Upper lobe of left lung (tissue), 4 donors: ENCODE measurements around the gene BCAS3.

Experiments used
- EP300 ChIP-seq, 4 donors: sonication (generic); formaldehyde crosslinking; IDR thresholded peaks; one replicate each; pipeline ENCODE4 v1.5.1; 2017; ENCODE audit warnings: antibody characterized with exemption in 4 of 4, control low read depth in 2 of 4
- TF ChIP-seq, protein P1 (sequence below), 6 experiments: fragments of 450-650 bp in 4 of 6; fragments of 200-600 bp in 2 of 6; sonication (generic) in 2 of 6; IDR thresholded peaks; one replicate each; pipeline ENCODE4 v1.5.1; 2016 to 2019; ENCODE audit warnings: antibody characterized with exemption in 6 of 6

DNA sequence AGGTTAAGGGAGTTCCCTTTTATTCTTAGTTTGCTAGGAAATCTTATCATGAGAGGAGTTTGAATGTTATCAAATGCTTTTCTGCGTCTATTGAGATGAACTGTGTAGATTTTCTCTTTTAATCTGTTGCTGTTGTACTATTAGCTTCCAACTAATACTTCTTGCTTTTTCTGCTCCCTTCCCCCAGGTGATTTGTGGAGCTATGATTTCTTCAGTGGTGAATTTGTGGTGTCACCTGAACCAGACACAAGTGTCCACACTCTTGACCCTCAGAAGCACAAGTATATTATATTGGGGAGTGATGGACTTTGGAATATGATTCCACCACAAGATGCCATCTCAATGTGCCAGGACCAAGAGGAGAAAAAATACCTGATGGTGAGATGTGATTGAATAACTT lies 29.9 kb upstream of the BCAS3 start:
- TF ChIP-seq, protein P1, sequence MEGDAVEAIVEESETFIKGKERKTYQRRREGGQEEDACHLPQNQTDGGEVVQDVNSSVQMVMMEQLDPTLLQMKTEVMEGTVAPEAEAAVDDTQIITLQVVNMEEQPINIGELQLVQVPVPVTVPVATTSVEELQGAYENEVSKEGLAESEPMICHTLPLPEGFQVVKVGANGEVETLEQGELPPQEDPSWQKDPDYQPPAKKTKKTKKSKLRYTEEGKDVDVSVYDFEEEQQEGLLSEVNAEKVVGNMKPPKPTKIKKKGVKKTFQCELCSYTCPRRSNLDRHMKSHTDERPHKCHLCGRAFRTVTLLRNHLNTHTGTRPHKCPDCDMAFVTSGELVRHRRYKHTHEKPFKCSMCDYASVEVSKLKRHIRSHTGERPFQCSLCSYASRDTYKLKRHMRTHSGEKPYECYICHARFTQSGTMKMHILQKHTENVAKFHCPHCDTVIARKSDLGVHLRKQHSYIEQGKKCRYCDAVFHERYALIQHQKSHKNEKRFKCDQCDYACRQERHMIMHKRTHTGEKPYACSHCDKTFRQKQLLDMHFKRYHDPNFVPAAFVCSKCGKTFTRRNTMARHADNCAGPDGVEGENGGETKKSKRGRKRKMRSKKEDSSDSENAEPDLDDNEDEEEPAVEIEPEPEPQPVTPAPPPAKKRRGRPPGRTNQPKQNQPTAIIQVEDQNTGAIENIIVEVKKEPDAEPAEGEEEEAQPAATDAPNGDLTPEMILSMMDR (IDR thresholded peaks at IDR 0.05) = no peak
- TF ChIP-seq EP300 (IDR thresholded peaks at IDR 0.05) = no peak
